A172 (cell line): ENCODE data around the gene HLA-DOB. TPM values are rescaled to one million over a fixed set of nuclear protein-coding genes. Genes with fewer than 3 reads are reported as not detected.
"Not testable (repeated sequence)": the region's sequence is repeated elsewhere in the genome, so short reads cannot be mapped to it uniquely, and the experiment has no call there.

ENCODE experiments used
- DNase-seq: peaks from one replicate; pipeline ENCODE4 v3.0.0-alpha.2; 2015; ENCODE audit warnings: low spot score
- total RNA-seq: library from RNA; depleted of rRNA; stranded (reverse); fragments of >200 nt; shearing (Covaris generic); gene quantifications from 2 replicates; pipeline ENCODE4 v1.2.3, GENCODE V29; 2014

Gene HLA-DOB
- total RNA-seq, 1 experiment from 2014 or later: not detected

- no peak for DNase-seq
These were observed 1.7 kb downstream of the HLA-DOB start for GRCh38 chr6:32815115-32815514.

- no peak for DNase-seq
These were observed 2.7 kb downstream of the HLA-DOB start for GRCh38 chr6:32814145-32814544.

GRCh38 chr6:32809171-32809570 is 7.6 kb downstream of the HLA-DOB start:
- no peak for DNase-seq

- no peak for DNase-seq
These were observed 9.7 kb downstream of the HLA-DOB start for GRCh38 chr6:32807020-32807580.

- DNase-seq: not testable (repeated sequence)
These were observed 11.4 kb downstream of the HLA-DOB start for GRCh38 chr6:32805404-32805803.

GRCh38 chr6:32803416-32803815 is 13.4 kb downstream of the HLA-DOB start:
- DNase-seq: no peak

- no peak for DNase-seq
These were observed 17.1 kb downstream of the HLA-DOB start for GRCh38 chr6:32799740-32800139.

GRCh38 chr6:32799168-32799567 is 17.6 kb downstream of the HLA-DOB start:
- no peak for DNase-seq

GRCh38 chr6:32796848-32797776 is 19.7 kb downstream of the HLA-DOB start:
- peak; percentile 26 for DNase-seq

GRCh38 chr6:32794510-32794909 is 22.3 kb downstream of the HLA-DOB start:
- DNase-seq: no peak

- DNase-seq: no peak
These were observed 23.8 kb downstream of the HLA-DOB start for GRCh38 chr6:32792901-32793435.

GRCh38 chr6:32790306-32790705 is 26.5 kb downstream of the HLA-DOB start:
- DNase-seq: peak; percentile 9

GRCh38 chr6:32785781-32786533 is 30.8 kb downstream of the HLA-DOB start:
- peak; percentile 57 for DNase-seq

GRCh38 chr6:32782923-32783322 is 33.9 kb downstream of the HLA-DOB start:
- DNase-seq: not testable (repeated sequence)

GRCh38 chr6:32779036-32779435 is 37.8 kb downstream of the HLA-DOB start:
- DNase-seq: no peak

- no peak for DNase-seq
These were observed 41.7 kb downstream of the HLA-DOB start for GRCh38 chr6:32775071-32775470.

GRCh38 chr6:32774426-32774825 is 42.4 kb downstream of the HLA-DOB start:
- DNase-seq: no peak

GRCh38 chr6:32772656-32773055 is 44.1 kb downstream of the HLA-DOB start:
- no peak for DNase-seq

GRCh38 chr6:32764048-32764447 is 52.8 kb downstream of the HLA-DOB start:
- no peak for DNase-seq

- DNase-seq: no peak
These were observed 53.4 kb downstream of the HLA-DOB start, which contains the start of gene HLA-DQB2 for GRCh38 chr6:32763421-32763820. Gene HLA-DQB2 (minus strand): TSS chr6:32763532. CDS start chr6:32763470, 62 bp downstream.
